HG03558 (cell line): Measurements from ENCODE around the gene WDR45B.

Experiments
- ATAC-seq: cut with Tn5 transposase; IDR thresholded peaks from one replicate; pipeline ENCODE4 v1.9.1; 2021; ENCODE audit warnings: moderate number of reproducible peaks; ENCODE audit not compliant: unreplicated experiment; ENCODE audit errors: extremely low read depth

The WDR45B gene

GRCh38 chr17:82602986-82603710 lies 45.1 kb downstream of the WDR45B start:
- ATAC-seq, result no peak

- no peak for ATAC-seq
These were observed 45.8 kb downstream of the WDR45B start for GRCh38 chr17:82602487-82602886.

- ATAC-seq, result no peak
These were observed 46.7 kb downstream of the WDR45B start for GRCh38 chr17:82601447-82602000.

GRCh38 chr17:82600731-82601446 lies 47.4 kb downstream of the WDR45B start:
- no peak for ATAC-seq

GRCh38 chr17:82599674-82600661 lies 48.3 kb downstream of the WDR45B start:
- ATAC-seq, result no peak

GRCh38 chr17:82598256-82599119 lies 49.8 kb downstream of the WDR45B start:
- no peak for ATAC-seq

GRCh38 chr17:82596837-82597672 lies 51.2 kb downstream of the WDR45B start:
- no peak for ATAC-seq

GRCh38 chr17:82596296-82596695 lies 51.9 kb downstream of the WDR45B start:
- ATAC-seq, result no peak

- no peak for ATAC-seq
These were observed 52.4 kb downstream of the WDR45B start for GRCh38 chr17:82595893-82596292.

GRCh38 chr17:82594571-82594970 lies 53.7 kb downstream of the WDR45B start:
- no peak for ATAC-seq

- ATAC-seq, result no peak
These were observed 54.6 kb downstream of the WDR45B start for GRCh38 chr17:82593590-82594087.

- no peak for ATAC-seq
These were observed 55.3 kb downstream of the WDR45B start for GRCh38 chr17:82592767-82593589.

- ATAC-seq, result no peak
These were observed 55.9 kb downstream of the WDR45B start for GRCh38 chr17:82592289-82592766.

GRCh38 chr17:82590881-82591539 lies 57.2 kb downstream of the WDR45B start:
- no peak for ATAC-seq

- no peak for ATAC-seq
These were observed 58.0 kb downstream of the WDR45B start for GRCh38 chr17:82590216-82590615.

- ATAC-seq, result no peak
These were observed 58.4 kb downstream of the WDR45B start for GRCh38 chr17:82589851-82590180.
